ENCODE measurements around the gene METAP1D.

GRCh38 chr2:172095905-172096625 lies 96.3 kb downstream of the METAP1D start:
- TF ChIP-seq, protein P1, sequence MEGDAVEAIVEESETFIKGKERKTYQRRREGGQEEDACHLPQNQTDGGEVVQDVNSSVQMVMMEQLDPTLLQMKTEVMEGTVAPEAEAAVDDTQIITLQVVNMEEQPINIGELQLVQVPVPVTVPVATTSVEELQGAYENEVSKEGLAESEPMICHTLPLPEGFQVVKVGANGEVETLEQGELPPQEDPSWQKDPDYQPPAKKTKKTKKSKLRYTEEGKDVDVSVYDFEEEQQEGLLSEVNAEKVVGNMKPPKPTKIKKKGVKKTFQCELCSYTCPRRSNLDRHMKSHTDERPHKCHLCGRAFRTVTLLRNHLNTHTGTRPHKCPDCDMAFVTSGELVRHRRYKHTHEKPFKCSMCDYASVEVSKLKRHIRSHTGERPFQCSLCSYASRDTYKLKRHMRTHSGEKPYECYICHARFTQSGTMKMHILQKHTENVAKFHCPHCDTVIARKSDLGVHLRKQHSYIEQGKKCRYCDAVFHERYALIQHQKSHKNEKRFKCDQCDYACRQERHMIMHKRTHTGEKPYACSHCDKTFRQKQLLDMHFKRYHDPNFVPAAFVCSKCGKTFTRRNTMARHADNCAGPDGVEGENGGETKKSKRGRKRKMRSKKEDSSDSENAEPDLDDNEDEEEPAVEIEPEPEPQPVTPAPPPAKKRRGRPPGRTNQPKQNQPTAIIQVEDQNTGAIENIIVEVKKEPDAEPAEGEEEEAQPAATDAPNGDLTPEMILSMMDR (IDR thresholded peaks at IDR 0.05; ENCODE audit: insufficient read depth, low read length, poor library complexity, severe bottlenecking): no peak
- TF ChIP-seq EZH2phosphoT487 (conservative IDR thresholded peaks at IDR 0.05; ENCODE audit: low read length): no peak
